GM12878 (cell line): ENCODE measurements around the gene E2F7. TPM values are rescaled to one million over a fixed set of nuclear protein-coding genes. Genes with fewer than 3 reads are reported as not detected.

Experiments used
- ATAC-seq: fragments of 200-7000 bp; cut with Tn5 transposase; 3 replicates; pipeline ENCODE4 v1.9.1; 2020; ENCODE audit warnings: mild to moderate bottlenecking, moderate library complexity
- BruUV-seq: library from RNA; stranded (reverse); fragments of 400-500 nt; replicated peaks from 2 replicates; lab custom pipeline; 2021; lab: Mats Ljungman, UMichigan
- CTCF ChIA-PET: fragments of 300-600 bp; sonication (Branson Sonifier 250); formaldehyde crosslinking; extraction: SDS; loops from one replicate; lab custom pipeline; 2021; ENCODE audit warnings: inconsistent platforms; lab: Yijun Ruan, JAX
- POLR2A ChIA-PET: fragments of 350-600 bp; formaldehyde crosslinking; extraction: SDS; loops from one replicate; lab custom pipeline; 2021; ENCODE audit warnings: inconsistent platforms; lab: Charles Lee
- RAD21 ChIA-PET: fragments of 300-600 bp; sonication (Branson Sonifier 250); formaldehyde crosslinking; loops from one replicate; lab custom pipeline; 2023; ENCODE audit warnings: antibody characterized with exemption; ENCODE audit not compliant: unreplicated experiment; lab: Charles Lee
- SMC1A ChIA-PET: fragments of 300-600 bp; sonication (Branson Sonifier 250); formaldehyde crosslinking; loops from one replicate; lab custom pipeline; 2023; ENCODE audit not compliant: unreplicated experiment, uncharacterized antibody; lab: Charles Lee
- DNase-seq: peaks from one replicate; pipeline ENCODE4 v3.0.0-alpha.2; 2011; ENCODE audit warnings: low read depth, low spot score
- FAIRE-seq: peaks from 3 replicates; lab custom pipeline; 2011; peaks lifted over from hg19 to GRCh38; lab: Jason Lieb, UNC
- H2AFZ ChIP-seq: 2 replicates; pipeline ENCODE4 v1.6.0; 2011; ENCODE audit warnings: low read depth, low read length, control low read depth; ENCODE audit not compliant: control insufficient read depth
- H3K27ac ChIP-seq: 2 replicates; pipeline ENCODE4 v1.5.1; 2011; ENCODE audit warnings: control low read depth; ENCODE audit not compliant: control insufficient read depth, insufficient read depth
- H3K27me3 ChIP-seq, 2 experiments: replicated peaks in 1 of 2; 2 replicates each; pipeline versions ENCODE4 v1.6.0 to v1.6.1; 2011; ENCODE audit warnings: low read length in 1 of 2; ENCODE audit not compliant: control insufficient read depth in 2 of 2, insufficient read depth in 2 of 2
- H3K36me3 ChIP-seq, 2 experiments: 2 replicates each; pipeline ENCODE4 v1.5.1; 2011; ENCODE audit warnings: low read length in 1 of 2; ENCODE audit not compliant: control insufficient read depth in 2 of 2, insufficient read depth in 2 of 2
- H3K4me1 ChIP-seq: 2 replicates; pipeline ENCODE4 v1.6.1; 2011; ENCODE audit warnings: mild to moderate bottlenecking, low read length, moderate library complexity, mixed read lengths; ENCODE audit not compliant: control insufficient read depth, insufficient read depth
- H3K4me2 ChIP-seq: 2 replicates; pipeline ENCODE4 v1.6.0; 2011; ENCODE audit warnings: control low read depth; ENCODE audit not compliant: control insufficient read depth, insufficient read depth
- H3K4me3 ChIP-seq: fragments of 200-600 bp; sonication (generic); 2 replicates; pipeline ENCODE4 v1.5.1; 2016
- H3K79me2 ChIP-seq: 2 replicates; pipeline ENCODE4 v1.6.0; 2011; ENCODE audit warnings: low read length; ENCODE audit not compliant: control insufficient read depth, insufficient read depth
- H3K9ac ChIP-seq: 2 replicates; pipeline ENCODE4 v1.8.0; 2011; ENCODE audit warnings: low read length, control low read depth, mixed read lengths; ENCODE audit not compliant: control insufficient read depth, insufficient read depth
- H3K9me3 ChIP-seq: replicated peaks from 3 replicates; pipeline ENCODE4 v1.5.1; 2011; ENCODE audit warnings: mild to moderate bottlenecking, low read length; ENCODE audit not compliant: control insufficient read depth, insufficient read depth
- H4K20me1 ChIP-seq: 2 replicates; pipeline ENCODE4 v1.6.0; 2011; ENCODE audit not compliant: control insufficient read depth, insufficient read depth
- CHD2 ChIP-seq: IDR thresholded peaks from 2 replicates; pipeline ENCODE4 v1.6.1; 2011; ENCODE audit warnings: low read depth, low read length, improper control_type of control experiment, borderline replicate concordance
- EED ChIP-seq: sonication (generic); IDR thresholded peaks from 2 replicates; pipeline ENCODE4 v1.6.1; 2016; ENCODE audit warnings: antibody characterized with exemption, low read depth
- GATAD2B ChIP-seq: fragments of 450-650 bp; conservative IDR thresholded peaks from 2 replicates; pipeline ENCODE4 v1.6.1; 2017; ENCODE audit warnings: low read depth, mild to moderate bottlenecking, moderate library complexity
- MYC ChIP-seq: IDR thresholded peaks from 2 replicates; pipeline ENCODE4 v1.6.1; 2011; ENCODE audit warnings: mild to moderate bottlenecking, low read length, moderate library complexity, inconsistent platforms; ENCODE audit not compliant: insufficient read depth, insufficient replicate concordance, insufficient read length, severe bottlenecking
- NFYB ChIP-seq: IDR thresholded peaks from 2 replicates; pipeline ENCODE4 v1.6.1; 2011; ENCODE audit warnings: low read depth, mild to moderate bottlenecking, low read length, improper control_type of control experiment, moderate library complexity; ENCODE audit not compliant: insufficient read depth
- NR2C1 ChIP-seq: fragments of 450-650 bp; IDR thresholded peaks from 2 replicates; pipeline ENCODE4 v1.6.1; 2017; ENCODE audit warnings: antibody characterized with exemption, mild to moderate bottlenecking, moderate library complexity
- NRF1 ChIP-seq: conservative IDR thresholded peaks from 2 replicates; pipeline ENCODE4 v1.6.1; 2011; ENCODE audit warnings: mild to moderate bottlenecking, low read depth, low read length, improper control_type of control experiment
- PAX8 ChIP-seq: fragments of 450-650 bp; IDR thresholded peaks from 2 replicates; pipeline ENCODE4 v1.6.1; 2017; ENCODE audit warnings: mild to moderate bottlenecking, moderate library complexity
- RB1 ChIP-seq: fragments of 450-650 bp; formaldehyde crosslinking; IDR thresholded peaks from 2 replicates; pipeline ENCODE4 v1.6.1; 2017; ENCODE audit warnings: mild to moderate bottlenecking, borderline replicate concordance
- RCOR1 ChIP-seq: conservative IDR thresholded peaks from 2 replicates; pipeline ENCODE4 v1.6.1; 2012; ENCODE audit warnings: low read depth, low read length, improper control_type of control experiment
- RFX5 ChIP-seq: IDR thresholded peaks from 2 replicates; pipeline ENCODE4 v1.6.1; 2011; ENCODE audit warnings: low read depth, low read length, improper control_type of control experiment
- SMAD5 ChIP-seq: IDR thresholded peaks from 2 replicates; pipeline ENCODE4 v1.6.1; 2016; ENCODE audit warnings: antibody characterized with exemption, low read depth
- SMARCA5 ChIP-seq: fragments of 450-650 bp; IDR thresholded peaks from 2 replicates; pipeline ENCODE4 v1.6.1; 2017; ENCODE audit warnings: mild to moderate bottlenecking
- WGBS: methylation state at CpG from one replicate; pipeline ENCODE4 v1.1.6; 2016; ENCODE audit warnings: low lambda C conversion rate; ENCODE audit not compliant: insufficient replicate concordance, insufficient coverage; ENCODE audit errors: missing lambda C conversion rate; 5-methylcytosine and 5-hydroxymethylcytosine counted together
- in situ Hi-C: fragments of 300-500 bp; cut with MboI; formaldehyde crosslinking; loops from 9 replicates; pipeline ENCODE4 v1.14.3; 2018; ENCODE audit warnings: mixed read lengths
- intact Hi-C: fragments of 100-400 bp; cut with micrococcal nuclease; formaldehyde crosslinking; loops from one replicate; pipeline ENCODE4 v1.14.2; 2022; ENCODE audit not compliant: unreplicated experiment
- polyA plus RNA-seq, 11 experiments: library from polyadenylated mRNA; depleted of rRNA in 4 of 11; unstranded in 6 of 11; stranded (reverse) in 5 of 11; fragments of >200 nt; fragmentation: Nextera tagmentation in 4 of 11; fragmentation: Illumina TruSeq in 1 of 11; extraction: Ambion mirVana in 4 of 11; extraction: Trizol in 1 of 11; gene quantifications; 1 replicate in 1 of 11; 2 replicates in 10 of 11; pipeline versions ENCODE4 v1.2.1 to v1.2.3, GENCODE V29; 2011 to 2016; ENCODE audit warnings: inconsistent platforms in 2 of 11, missing spikeins in 2 of 11, low read depth in 1 of 11
- total RNA-seq, 4 experiments: library from RNA; depleted of rRNA in 3 of 4; stranded (reverse); fragments of >200 nt in 3 of 4; fragmentation: Illumina TruSeq in 1 of 4; extraction: Trizol in 1 of 4; gene quantifications; 2 replicates each; pipeline versions ENCODE4 v1.2.1 to v1.2.3, GENCODE V29; 2013 to 2021
- TF ChIP-seq, protein P1 (sequence below): fragments of 450-650 bp; IDR thresholded peaks from 2 replicates; pipeline ENCODE4 v1.6.1; 2014; ENCODE audit warnings: mild to moderate bottlenecking

Gene E2F7
- total and polyA plus RNA-seq, 10 of the 15 experiments (the other 5 are each of a cell fraction or from before 2014, with no cell fraction given), result 5.6 to 32.1 (median 19.9) TPM

GRCh38 chr12:77003914-77004313 lies 61.5 kb downstream of the E2F7 start:
- Histone ChIP-seq H3K27ac (no peak overlapping the region), H3K9ac (no peak overlapping the region), H4K20me1 (no peaks in the 10 kb centered on the region; the same call in 1 of the 2 replicates), H3K4me2 (no peak overlapping the region), H2AFZ (no peak overlapping the region), H3K36me3 (no peaks in the 10 kb centered on the region), H3K9me3 (no peaks in the 10 kb centered on the region), H3K4me3 (no peak overlapping the region), H3K27me3 (0 out of 4 replicates have a peak, but pooled peaks cover 0 to 1% of the 10 kb centered on the region in 2 experiments), H3K79me2 (no peaks in the 10 kb centered on the region), H3K4me1 (no peaks in the 10 kb centered on the region)
- WGBS, result 0% methylated on average over 2 of the region's 2 CpGs
- RAD21 ChIA-PET, result no interaction called here
- FAIRE-seq (no peak), DNase-seq (no peak), ATAC-seq (peak; percentile 32; the same call in 2 of the 3 replicates)
- in situ Hi-C loops (no loop called here), intact Hi-C loops (no loop called here)
- POLR2A ChIA-PET, result no interaction called here
- no peak for TF ChIP-seq NFYB
- TF ChIP-seq EED, result no peak
- TF ChIP-seq RB1, result no peak
- no peak for TF ChIP-seq MYC
- TF ChIP-seq, protein P1, sequence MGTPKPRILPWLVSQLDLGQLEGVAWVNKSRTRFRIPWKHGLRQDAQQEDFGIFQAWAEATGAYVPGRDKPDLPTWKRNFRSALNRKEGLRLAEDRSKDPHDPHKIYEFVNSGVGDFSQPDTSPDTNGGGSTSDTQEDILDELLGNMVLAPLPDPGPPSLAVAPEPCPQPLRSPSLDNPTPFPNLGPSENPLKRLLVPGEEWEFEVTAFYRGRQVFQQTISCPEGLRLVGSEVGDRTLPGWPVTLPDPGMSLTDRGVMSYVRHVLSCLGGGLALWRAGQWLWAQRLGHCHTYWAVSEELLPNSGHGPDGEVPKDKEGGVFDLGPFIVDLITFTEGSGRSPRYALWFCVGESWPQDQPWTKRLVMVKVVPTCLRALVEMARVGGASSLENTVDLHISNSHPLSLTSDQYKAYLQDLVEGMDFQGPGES, result no peak
- TF ChIP-seq SMAD5, result no peak
- no peak for TF ChIP-seq NR2C1
- no peak for TF ChIP-seq CHD2
- TF ChIP-seq GATAD2B, result no peak
- TF ChIP-seq RCOR1, result no peak
- TF ChIP-seq RFX5, result no peak
- no peak for TF ChIP-seq NRF1
- no peak for TF ChIP-seq SMARCA5
- no peak for TF ChIP-seq PAX8
- SMC1A ChIA-PET, result no interaction called here
- CTCF ChIA-PET, result interaction anchor here (0.6 kb wide), 1 partner anchor 19 kb away, joined by 3 read pairs; no protein-coding TSS in a partner anchor
- no TSS peak for BruUV-seq
